Peyer's patch (tissue), 4 donors: ENCODE data around the gene CCDC149.

ENCODE experiments used
- POLR2A ChIP-seq, 2 donors: fragments of 450-650 bp; IDR thresholded peaks; one replicate each; pipeline ENCODE4 v1.5.1; 2017; ENCODE audit warnings: antibody characterized with exemption in 2 of 2, mild to moderate bottlenecking in 2 of 2, moderate library complexity in 2 of 2
- TF ChIP-seq, protein P1 (sequence below), 6 experiments: fragments of 450-650 bp in 4 of 6; fragments of 200-600 bp in 2 of 6; sonication (generic) in 1 of 6; IDR thresholded peaks; one replicate each; pipeline ENCODE4 v1.5.1; 2017 to 2019; ENCODE audit warnings: antibody characterized with exemption in 6 of 6, mild to moderate bottlenecking in 3 of 6, moderate library complexity in 1 of 6

- TF ChIP-seq, protein P1, sequence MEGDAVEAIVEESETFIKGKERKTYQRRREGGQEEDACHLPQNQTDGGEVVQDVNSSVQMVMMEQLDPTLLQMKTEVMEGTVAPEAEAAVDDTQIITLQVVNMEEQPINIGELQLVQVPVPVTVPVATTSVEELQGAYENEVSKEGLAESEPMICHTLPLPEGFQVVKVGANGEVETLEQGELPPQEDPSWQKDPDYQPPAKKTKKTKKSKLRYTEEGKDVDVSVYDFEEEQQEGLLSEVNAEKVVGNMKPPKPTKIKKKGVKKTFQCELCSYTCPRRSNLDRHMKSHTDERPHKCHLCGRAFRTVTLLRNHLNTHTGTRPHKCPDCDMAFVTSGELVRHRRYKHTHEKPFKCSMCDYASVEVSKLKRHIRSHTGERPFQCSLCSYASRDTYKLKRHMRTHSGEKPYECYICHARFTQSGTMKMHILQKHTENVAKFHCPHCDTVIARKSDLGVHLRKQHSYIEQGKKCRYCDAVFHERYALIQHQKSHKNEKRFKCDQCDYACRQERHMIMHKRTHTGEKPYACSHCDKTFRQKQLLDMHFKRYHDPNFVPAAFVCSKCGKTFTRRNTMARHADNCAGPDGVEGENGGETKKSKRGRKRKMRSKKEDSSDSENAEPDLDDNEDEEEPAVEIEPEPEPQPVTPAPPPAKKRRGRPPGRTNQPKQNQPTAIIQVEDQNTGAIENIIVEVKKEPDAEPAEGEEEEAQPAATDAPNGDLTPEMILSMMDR (IDR thresholded peaks at IDR 0.05), result no peak
- no peak for TF ChIP-seq POLR2A (IDR thresholded peaks at IDR 0.05)
Measured at GRCh38 chr4:24837336-24837735, 75.5 kb downstream of the CCDC149 start.
